Fibroblast of upper back skin (primary cell): Measurements from ENCODE around the gene CPTP.
A peak's percentile ranks its signal among the peaks of the same experiment; 100 is the strongest.

Experiments used
- DNase-seq: peaks from one replicate; pipeline ENCODE4 v3.0.0-alpha.2; 2013

Gene CPTP

GRCh38 chr1:1336931-1337792 is 12.6 kb downstream of the CPTP start:
- DNase-seq = no peak

GRCh38 chr1:1337793-1338147 is 13.2 kb downstream of the CPTP start:
- no peak for DNase-seq

- DNase-seq = no peak
These were observed 13.7 kb downstream of the CPTP start for GRCh38 chr1:1338278-1338677.

- DNase-seq = no peak
These were observed 15.6 kb downstream of the CPTP start for GRCh38 chr1:1340185-1340584.

- no peak for DNase-seq
These were observed 16.4 kb downstream of the CPTP start for GRCh38 chr1:1340791-1341548.

- no peak for DNase-seq
These were observed 17.0 kb downstream of the CPTP start for GRCh38 chr1:1341549-1342021.

- no peak for DNase-seq
These were observed 17.5 kb downstream of the CPTP start for GRCh38 chr1:1342061-1342562.

- no peak for DNase-seq
These were observed 18.0 kb downstream of the CPTP start for GRCh38 chr1:1342584-1343115.

GRCh38 chr1:1343811-1344421 is 19.3 kb downstream of the CPTP start:
- DNase-seq = no peak

GRCh38 chr1:1344655-1345361 is 20.2 kb downstream of the CPTP start:
- DNase-seq = peak; percentile 56

- no peak for DNase-seq
These were observed 20.8 kb downstream of the CPTP start for GRCh38 chr1:1345384-1345783.

GRCh38 chr1:1345860-1346500 is 21.4 kb downstream of the CPTP start:
- DNase-seq = no peak

GRCh38 chr1:1346501-1346890 is 21.9 kb downstream of the CPTP start:
- no peak for DNase-seq

- DNase-seq = no peak
These were observed 22.5 kb downstream of the CPTP start for GRCh38 chr1:1347026-1347595.

GRCh38 chr1:1347663-1348419 is 23.2 kb downstream of the CPTP start:
- no peak for DNase-seq

GRCh38 chr1:1348420-1349255 is 24.0 kb downstream of the CPTP start:
- DNase-seq = no peak

- DNase-seq = peak; percentile 77
These were observed 24.8 kb downstream of the CPTP start, which contains the start of gene DVL1 for GRCh38 chr1:1349256-1350012. Gene DVL1 (minus strand): TSS chr1:1349418. CDS start chr1:1349065, 353 bp downstream.

GRCh38 chr1:1351511-1352427 is 27.2 kb downstream of the CPTP start:
- DNase-seq = peak; percentile 42
